GM18508 (cell line): ENCODE measurements around the gene TTYH2.

Source experiments
- ATAC-seq: cut with Tn5 transposase; IDR thresholded peaks from one replicate; pipeline ENCODE4 v1.9.1; 2021; ENCODE audit warnings: moderate number of reproducible peaks; ENCODE audit not compliant: insufficient read depth, unreplicated experiment

Gene TTYH2

GRCh38 chr17:74231928-74232907, 18.8 kb downstream of the TTYH2 start:
- no peak for ATAC-seq

GRCh38 chr17:74233937-74234336, 20.6 kb downstream of the TTYH2 start:
- ATAC-seq: no peak

- ATAC-seq: no peak
These were observed 21.1 kb downstream of the TTYH2 start for GRCh38 chr17:74234486-74234885.

- no peak for ATAC-seq
These were observed 21.7 kb downstream of the TTYH2 start for GRCh38 chr17:74235040-74235581.

GRCh38 chr17:74235911-74236371, 22.6 kb downstream of the TTYH2 start:
- ATAC-seq: no peak

- ATAC-seq: no peak
These were observed 23.9 kb downstream of the TTYH2 start for GRCh38 chr17:74237321-74237720.

GRCh38 chr17:74239172-74239571, 25.8 kb downstream of the TTYH2 start:
- ATAC-seq: no peak

GRCh38 chr17:74240618-74241205, 27.3 kb downstream of the TTYH2 start:
- ATAC-seq: no peak

GRCh38 chr17:74241431-74241830, 28.1 kb downstream of the TTYH2 start:
- no peak for ATAC-seq

- no peak for ATAC-seq
These were observed 28.5 kb downstream of the TTYH2 start for GRCh38 chr17:74241847-74242246.

- ATAC-seq: no peak
These were observed 29.8 kb downstream of the TTYH2 start for GRCh38 chr17:74243013-74243755.

- no peak for ATAC-seq
These were observed 30.8 kb downstream of the TTYH2 start for GRCh38 chr17:74244128-74244527.

- ATAC-seq: no peak
These were observed 31.2 kb downstream of the TTYH2 start for GRCh38 chr17:74244548-74244947.

GRCh38 chr17:74245145-74245831, 31.9 kb downstream of the TTYH2 start:
- no peak for ATAC-seq

- ATAC-seq: no peak
These were observed 32.5 kb downstream of the TTYH2 start for GRCh38 chr17:74245871-74246270.

GRCh38 chr17:74249590-74250270, 36.4 kb downstream of the TTYH2 start:
- no peak for ATAC-seq

GRCh38 chr17:74250324-74250995, 37.1 kb downstream of the TTYH2 start:
- no peak for ATAC-seq

GRCh38 chr17:74251051-74251450, 37.7 kb downstream of the TTYH2 start:
- no peak for ATAC-seq

- no peak for ATAC-seq
These were observed 38.2 kb downstream of the TTYH2 start for GRCh38 chr17:74251569-74251968.
